Loucy (cell line): ENCODE data around the gene SLC12A5.
"Not testable (repeated sequence)": the region's sequence is repeated elsewhere in the genome, so short reads cannot be mapped to it uniquely, and the experiment has no call there.

ENCODE experiments used
- H2AFZ ChIP-seq: fragments of 200-600 bp; sonication (generic); 2 replicates; pipeline ENCODE4 v1.6.0; 2016; ENCODE audit warnings: antibody characterized with exemption, mild to moderate bottlenecking, low read length, moderate library complexity
- H3F3A ChIP-seq: fragments of 200-600 bp; 2 replicates; pipeline ENCODE4 v1.6.0; 2016; ENCODE audit warnings: antibody characterized with exemption, low read depth, mild to moderate bottlenecking
- H3K27me3 ChIP-seq: fragments of 200-600 bp; sonication (generic); 2 replicates; pipeline ENCODE4 v1.6.1; 2014; ENCODE audit warnings: low read length, mild to moderate bottlenecking; ENCODE audit not compliant: insufficient read depth, poor library complexity, severe bottlenecking
- H3K36me3 ChIP-seq: fragments of 200-600 bp; sonication (generic); 2 replicates; pipeline ENCODE4 v1.6.1; 2016; ENCODE audit warnings: low read length; ENCODE audit not compliant: insufficient read depth
- H3K4me1 ChIP-seq: fragments of 200-600 bp; sonication (generic); 2 replicates; pipeline ENCODE4 v1.5.1; 2014; ENCODE audit warnings: low read length, mild to moderate bottlenecking; ENCODE audit not compliant: insufficient read depth, poor library complexity, severe bottlenecking
- H3K4me2 ChIP-seq: fragments of 200-600 bp; sonication (generic); 2 replicates; pipeline ENCODE4 v1.6.0; 2014; ENCODE audit warnings: antibody characterized with exemption, low read length, low read depth, mild to moderate bottlenecking; ENCODE audit not compliant: poor library complexity, severe bottlenecking
- H3K4me3 ChIP-seq: fragments of 200-600 bp; sonication (generic); 2 replicates; pipeline ENCODE4 v1.5.1; 2014; ENCODE audit warnings: low read length, mild to moderate bottlenecking, mixed read lengths; ENCODE audit not compliant: poor library complexity, severe bottlenecking
- H3K79me2 ChIP-seq: fragments of 200-600 bp; sonication (generic); 2 replicates; pipeline ENCODE4 v1.6.1; 2014; ENCODE audit warnings: low read length; ENCODE audit not compliant: insufficient read depth
- H3K9ac ChIP-seq: fragments of 200-600 bp; sonication (generic); 2 replicates; pipeline ENCODE4 v1.6.0; 2014; ENCODE audit warnings: mild to moderate bottlenecking, low read depth, low read length, moderate library complexity; ENCODE audit not compliant: poor library complexity, severe bottlenecking
- H3K9me2 ChIP-seq: fragments of 200-600 bp; sonication (generic); replicated peaks from 2 replicates; pipeline ENCODE4 v1.6.1; 2016; ENCODE audit warnings: low read depth, low read length, mixed read lengths
- H3K9me3 ChIP-seq: fragments of 200-600 bp; sonication (generic); 2 replicates; pipeline ENCODE4 v1.6.1; 2014; ENCODE audit warnings: mild to moderate bottlenecking, antibody characterized with exemption, low read length, low read depth; ENCODE audit not compliant: insufficient read depth
- H4K20me1 ChIP-seq: fragments of 200-600 bp; sonication (generic); 2 replicates; pipeline ENCODE4 v1.6.0; 2014; ENCODE audit warnings: antibody characterized with exemption, low read length, mild to moderate bottlenecking; ENCODE audit not compliant: insufficient read depth, poor library complexity, severe bottlenecking
- EZH2phosphoT487 ChIP-seq: fragments of 200-600 bp; IDR thresholded peaks from 2 replicates; pipeline ENCODE4 v1.6.1; 2018; ENCODE audit warnings: antibody characterized with exemption, mild to moderate bottlenecking, moderate library complexity, borderline replicate concordance
- TF ChIP-seq, protein P1 (sequence below): fragments of 200-600 bp; sonication (generic); conservative IDR thresholded peaks from 2 replicates; pipeline ENCODE4 v1.5.1; 2014; ENCODE audit warnings: mild to moderate bottlenecking, antibody characterized with exemption, low read length

Gene SLC12A5

DNA sequence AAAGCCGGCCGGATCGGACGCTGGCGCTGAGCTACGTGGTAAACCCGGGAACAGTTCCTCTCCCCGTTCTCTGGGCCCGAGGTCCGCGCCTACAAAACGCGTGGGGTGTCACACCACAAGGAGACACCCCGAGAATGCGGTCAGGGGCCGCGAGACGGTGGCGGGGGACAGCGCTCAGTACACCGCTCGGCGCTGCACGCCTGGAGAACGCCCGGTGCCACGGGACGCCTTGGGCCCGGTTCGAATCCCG, 60.1 kb downstream of the SLC12A5 start:
- Histone ChIP-seq H3K79me2 (peaks cover 55% of the 10 kb centered on the region), H2AFZ (peak overlapping the region; percentile 79; the same call in 1 of the 2 replicates), H3K4me1 (peaks cover 34% of the 10 kb centered on the region), H3F3A (no peaks in the 10 kb centered on the region), H3K27me3 (peaks cover 4% of the 10 kb centered on the region), H3K9me2 (no peaks in the 10 kb centered on the region), H3K9me3 (no peaks in the 10 kb centered on the region), H3K9ac (peak overlapping the region; percentile 94), H3K4me2 (peak overlapping the region; percentile 88), H4K20me1 (peaks cover 53% of the 10 kb centered on the region), H3K36me3 (no peaks in the 10 kb centered on the region), H3K4me3 (peak overlapping the region; percentile 95)
- no peak for TF ChIP-seq EZH2phosphoT487
- TF ChIP-seq, protein P1, sequence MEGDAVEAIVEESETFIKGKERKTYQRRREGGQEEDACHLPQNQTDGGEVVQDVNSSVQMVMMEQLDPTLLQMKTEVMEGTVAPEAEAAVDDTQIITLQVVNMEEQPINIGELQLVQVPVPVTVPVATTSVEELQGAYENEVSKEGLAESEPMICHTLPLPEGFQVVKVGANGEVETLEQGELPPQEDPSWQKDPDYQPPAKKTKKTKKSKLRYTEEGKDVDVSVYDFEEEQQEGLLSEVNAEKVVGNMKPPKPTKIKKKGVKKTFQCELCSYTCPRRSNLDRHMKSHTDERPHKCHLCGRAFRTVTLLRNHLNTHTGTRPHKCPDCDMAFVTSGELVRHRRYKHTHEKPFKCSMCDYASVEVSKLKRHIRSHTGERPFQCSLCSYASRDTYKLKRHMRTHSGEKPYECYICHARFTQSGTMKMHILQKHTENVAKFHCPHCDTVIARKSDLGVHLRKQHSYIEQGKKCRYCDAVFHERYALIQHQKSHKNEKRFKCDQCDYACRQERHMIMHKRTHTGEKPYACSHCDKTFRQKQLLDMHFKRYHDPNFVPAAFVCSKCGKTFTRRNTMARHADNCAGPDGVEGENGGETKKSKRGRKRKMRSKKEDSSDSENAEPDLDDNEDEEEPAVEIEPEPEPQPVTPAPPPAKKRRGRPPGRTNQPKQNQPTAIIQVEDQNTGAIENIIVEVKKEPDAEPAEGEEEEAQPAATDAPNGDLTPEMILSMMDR: no peak

DNA sequence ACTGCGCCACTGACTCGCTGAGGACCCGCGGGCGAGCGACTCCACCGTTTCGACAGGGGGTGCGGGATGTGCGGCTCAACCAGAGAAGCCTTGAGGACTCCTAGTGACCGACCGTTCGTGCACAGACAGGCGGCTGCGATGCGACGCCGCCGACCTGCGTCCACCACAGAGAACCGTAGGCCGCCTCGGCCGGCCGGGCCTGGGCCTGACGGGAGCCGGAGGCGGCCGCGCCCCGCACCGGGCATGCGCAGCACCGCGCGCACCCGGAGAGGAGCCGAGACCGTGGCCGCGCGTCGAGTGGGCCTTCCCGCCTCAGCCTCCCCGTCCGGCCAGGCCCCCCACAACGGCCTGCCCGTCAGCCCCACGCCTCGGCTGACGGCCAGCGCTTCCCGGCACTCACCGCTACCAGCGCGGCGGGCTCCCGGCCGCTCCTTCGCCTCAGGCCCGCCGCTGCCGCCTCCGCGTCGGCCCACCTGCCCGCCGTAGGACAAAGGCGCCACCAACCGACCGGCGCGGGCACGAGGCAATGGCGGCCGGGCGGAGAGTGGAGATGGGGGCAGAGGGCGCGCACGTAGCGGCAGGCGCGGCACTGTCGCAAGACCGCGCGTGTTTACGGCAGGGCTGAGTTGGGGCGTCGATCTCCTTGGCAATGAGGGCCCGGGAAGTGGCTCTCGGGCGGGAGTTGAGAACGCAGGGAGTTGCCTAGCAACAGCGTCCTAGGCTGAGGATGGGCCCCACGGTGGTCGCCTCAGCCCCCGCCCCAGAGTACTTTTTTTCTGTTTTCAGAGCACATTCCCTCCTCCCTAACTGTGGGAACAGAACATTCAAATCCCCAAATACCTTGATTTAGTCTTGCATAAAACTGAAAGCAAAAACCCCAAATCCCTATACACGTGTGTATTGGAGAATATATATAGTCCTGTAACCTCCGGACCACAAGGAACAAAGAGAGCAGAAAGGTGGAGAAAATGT, 60.7 kb downstream of the SLC12A5 start, which contains the start of gene NCOA5:
Gene NCOA5, minus strand, starts transcription at position 546 of the 972 bp plus-strand sequence. CDS start 10,538 bp downstream, outside the sequence.
- no peaks in the 10 kb centered on the region for H3K36me3 ChIP-seq
- H3K27me3 ChIP-seq: peaks cover 4% of the 10 kb centered on the region
- no peaks in the 10 kb centered on the region for H3K9me3 ChIP-seq
- peak within 1 kb of the TSS; percentile 95 for H3K4me3 ChIP-seq
- peak within 1 kb of the TSS; percentile 94 for H3K9ac ChIP-seq
- H3K9me2 ChIP-seq: no peaks in the 10 kb centered on the region
- H3F3A ChIP-seq: no peaks in the 10 kb centered on the region
- H3K4me2 ChIP-seq: peak within 1 kb of the TSS; percentile 88
- H3K4me1 ChIP-seq: peaks cover 29% of the 10 kb centered on the region
- TF ChIP-seq, protein P1: no peak
- no peak for TF ChIP-seq EZH2phosphoT487
- peaks cover 47% of the 10 kb centered on the region for H4K20me1 ChIP-seq
- H3K79me2 ChIP-seq: peaks cover 48% of the 10 kb centered on the region
- H2AFZ ChIP-seq: peak within 1 kb of the TSS; percentile 79

DNA sequence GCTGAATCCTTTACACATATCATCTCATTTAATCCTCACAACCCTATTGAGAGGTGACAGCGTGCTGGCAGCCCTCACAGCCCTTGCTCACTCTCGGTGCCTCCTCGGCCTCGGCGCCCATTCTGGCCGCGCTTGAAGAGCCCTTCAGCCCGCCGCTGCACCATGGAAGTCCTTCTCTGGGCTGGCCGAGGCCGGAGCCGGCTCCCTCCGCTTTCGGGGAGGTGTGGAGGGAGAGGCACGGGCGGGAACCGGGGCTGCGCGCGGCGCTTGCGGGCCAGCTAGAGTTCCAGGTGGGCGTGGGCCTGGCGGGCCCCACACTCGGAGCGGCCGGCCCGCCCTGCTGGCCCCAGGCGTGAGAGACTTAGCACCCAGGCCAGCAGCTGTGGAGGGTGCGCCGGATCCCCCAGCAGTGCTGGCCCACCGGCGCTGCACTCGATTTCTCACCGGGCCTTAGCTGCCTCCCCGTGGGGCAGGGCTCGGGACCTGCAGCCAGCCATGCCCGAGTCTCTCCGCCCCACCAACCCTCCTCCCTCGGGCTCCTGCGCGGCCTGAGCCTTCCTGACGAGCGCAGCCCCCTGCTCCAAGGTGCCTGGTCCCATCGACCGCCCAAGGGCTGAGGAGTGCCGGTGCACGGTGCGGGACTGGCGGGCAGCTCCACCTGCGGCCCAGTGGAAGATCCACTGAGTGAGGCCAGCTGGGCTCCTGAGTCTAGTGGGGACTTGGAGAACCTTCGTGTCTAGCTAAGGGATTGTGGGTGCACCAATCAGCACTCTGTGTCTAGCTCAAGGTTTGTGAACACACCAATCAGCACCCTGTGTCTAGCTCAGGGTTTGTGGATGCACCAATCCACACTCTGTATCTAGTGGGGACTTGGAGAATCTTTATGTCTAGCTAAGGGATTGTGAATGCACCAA, 62.9 kb downstream of the SLC12A5 start:
- Histone ChIP-seq H3K79me2 (peaks cover 27% of the 10 kb centered on the region), H4K20me1 (peaks cover 25% of the 10 kb centered on the region)
- H3K9ac ChIP-seq, H3K36me3 ChIP-seq, H3K27me3 ChIP-seq, H3K4me2 ChIP-seq, H3K9me3 ChIP-seq, H3K4me1 ChIP-seq, H2AFZ ChIP-seq, H3K9me2 ChIP-seq, H3K4me3 ChIP-seq, H3F3A ChIP-seq: not testable (repeated sequence)
